ENCODE results near the gene PLET1. TPM values are rescaled to one million over a fixed set of nuclear protein-coding genes. Genes with fewer than 3 reads are reported as not detected.

Gene PLET1
- polyA plus RNA-seq, 1 donor (not counting 4 experiments of a cell fraction or from before 2014, with no cell fraction given), result not detected

Small RNAs within 50 kb of the gene (small RNA-seq; reads per million reads assigned to genes)
- gene MRPS36P4 (ENCODE audit: insufficient read length in 3 of 3, low read depth in 3 of 3, low replicate concordance in 1 of 3), result 0 reads per million in 3 experiments

Other genes with a start within 250 kb of the PLET1 start
- gene DLAT, start 235.5 kb downstream of the PLET1 start, polyA plus RNA-seq, result 23.3 to 41.9 TPM (median 40.2 TPM) in 3 replicates
- 1.2 to 2.0 TPM (median 1.9 TPM) in 3 replicates for gene PIH1D2, start 186.8 kb downstream of the PLET1 start, polyA plus RNA-seq
- 13.1 to 23.3 TPM (median 18.9 TPM) in 3 replicates for gene NKAPD1, start 186.6 kb downstream of the PLET1 start, polyA plus RNA-seq
- 91.7 to 151 TPM (median 126 TPM) in 3 replicates for gene TIMM8B, start 174.1 kb downstream of the PLET1 start, polyA plus RNA-seq
- gene SDHD, start 174.0 kb downstream of the PLET1 start, polyA plus RNA-seq, result 101 to 126 TPM (median 121 TPM) in 3 replicates
- gene IL18, start 96.8 kb downstream of the PLET1 start, polyA plus RNA-seq, result 117 to 205 TPM (median 161 TPM) in 3 replicates
- gene TEX12, start 93.5 kb downstream of the PLET1 start, polyA plus RNA-seq, result not detected in 3 replicates
- gene BCO2, start 85.3 kb downstream of the PLET1 start, polyA plus RNA-seq, result 0.37 to 0.51 TPM (median 0.40 TPM) in 3 replicates
- gene PTS, start 34.4 kb downstream of the PLET1 start, polyA plus RNA-seq, result 37.8 to 72.5 TPM (median 43.7 TPM) in 3 replicates

All from keratinocyte (primary cell).